DMS153 (cell line): ENCODE data around the gene PCK1.

Source experiments
- DNase-seq: peaks from one replicate; lab custom pipeline; 2025; lab: John Stamatoyannopoulos, UW

The PCK1 gene

GRCh38 chr20:57589728-57590484 is 29.0 kb downstream of the PCK1 start:
- no peak for DNase-seq

DNA sequence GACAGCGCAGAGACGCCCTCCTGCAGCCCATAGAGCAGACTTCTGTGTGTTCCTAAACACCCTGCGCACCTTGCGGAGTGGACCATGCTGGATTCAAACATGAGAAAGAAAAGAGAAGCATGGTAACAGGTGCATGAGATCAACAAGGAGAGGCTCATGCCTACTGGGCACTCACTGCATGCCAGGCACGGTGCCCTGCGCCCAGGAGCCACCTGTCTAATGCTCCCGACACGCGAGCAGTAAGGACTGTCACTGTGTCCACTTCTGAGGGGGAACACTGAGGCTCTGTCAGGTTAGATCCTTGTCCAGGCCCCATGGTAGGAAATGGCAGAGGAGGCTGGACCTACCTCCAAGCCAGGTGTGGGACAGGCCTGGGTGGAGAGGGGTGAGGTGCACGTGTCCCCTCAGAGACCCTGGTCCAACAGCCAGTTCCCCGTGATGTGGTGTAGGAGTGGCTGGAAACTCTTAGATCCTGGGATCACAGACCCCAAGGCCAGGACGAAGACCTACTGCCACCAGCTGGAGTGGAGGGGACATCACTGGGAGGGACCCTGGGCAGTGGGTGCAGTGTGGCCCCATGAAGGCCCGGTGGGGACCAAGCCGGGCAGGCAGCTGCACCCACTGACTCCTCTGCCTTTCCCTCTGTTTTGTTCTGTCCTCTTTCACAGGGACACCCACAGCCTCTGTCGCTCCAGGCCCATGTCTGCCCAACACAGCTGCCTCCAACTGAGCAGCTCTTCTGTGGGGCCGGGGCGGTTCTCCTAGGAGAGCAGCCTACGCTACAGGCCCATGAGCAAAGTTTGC is 29.8 kb downstream of the PCK1 start:
- DNase-seq, result no peak

GRCh38 chr20:57591289-57592229 is 30.6 kb downstream of the PCK1 start:
- DNase-seq, result no peak

DNA sequence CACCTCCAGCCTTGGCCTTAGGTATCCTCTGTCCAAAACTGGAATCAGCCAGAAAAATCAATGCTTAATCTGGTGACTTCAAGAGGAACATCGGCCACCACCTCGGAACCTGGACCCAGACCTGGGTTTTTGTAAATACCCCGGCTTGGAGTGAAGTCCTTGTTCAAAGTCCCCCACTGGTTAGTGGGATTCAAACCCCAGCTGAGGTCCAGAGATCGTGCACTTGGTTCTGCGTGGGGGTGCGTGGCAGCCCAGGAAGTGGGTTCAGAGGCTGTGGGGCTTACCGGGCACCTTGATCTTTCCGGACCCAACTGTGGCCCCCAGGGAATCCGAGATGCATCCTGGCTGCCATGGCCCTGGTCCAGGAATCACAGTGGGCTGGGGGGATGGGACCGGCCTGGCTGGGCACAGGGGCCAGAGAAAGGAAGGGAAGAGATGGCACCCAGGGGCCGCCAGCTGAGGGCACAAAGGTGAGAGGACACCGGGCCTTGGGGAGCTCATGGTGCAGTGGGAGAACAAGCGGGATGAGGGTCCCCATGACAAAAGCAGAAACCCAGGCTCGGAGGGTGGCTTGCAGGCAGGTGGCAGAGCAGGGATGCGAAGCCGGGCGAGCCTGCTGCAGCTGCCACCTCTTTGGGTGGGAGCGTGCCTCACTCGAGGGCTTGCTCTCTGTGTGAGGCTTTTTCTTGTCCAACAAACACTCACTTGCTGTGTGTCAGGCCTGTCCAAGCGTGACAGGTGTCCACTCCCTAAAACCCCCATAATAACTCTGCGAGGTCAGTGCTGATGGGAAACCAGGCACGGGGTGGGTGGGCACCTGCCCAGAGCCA is 31.6 kb downstream of the PCK1 start:
- DNase-seq, result no peak

GRCh38 chr20:57593134-57593886 is 32.4 kb downstream of the PCK1 start:
- DNase-seq, result no peak

DNA sequence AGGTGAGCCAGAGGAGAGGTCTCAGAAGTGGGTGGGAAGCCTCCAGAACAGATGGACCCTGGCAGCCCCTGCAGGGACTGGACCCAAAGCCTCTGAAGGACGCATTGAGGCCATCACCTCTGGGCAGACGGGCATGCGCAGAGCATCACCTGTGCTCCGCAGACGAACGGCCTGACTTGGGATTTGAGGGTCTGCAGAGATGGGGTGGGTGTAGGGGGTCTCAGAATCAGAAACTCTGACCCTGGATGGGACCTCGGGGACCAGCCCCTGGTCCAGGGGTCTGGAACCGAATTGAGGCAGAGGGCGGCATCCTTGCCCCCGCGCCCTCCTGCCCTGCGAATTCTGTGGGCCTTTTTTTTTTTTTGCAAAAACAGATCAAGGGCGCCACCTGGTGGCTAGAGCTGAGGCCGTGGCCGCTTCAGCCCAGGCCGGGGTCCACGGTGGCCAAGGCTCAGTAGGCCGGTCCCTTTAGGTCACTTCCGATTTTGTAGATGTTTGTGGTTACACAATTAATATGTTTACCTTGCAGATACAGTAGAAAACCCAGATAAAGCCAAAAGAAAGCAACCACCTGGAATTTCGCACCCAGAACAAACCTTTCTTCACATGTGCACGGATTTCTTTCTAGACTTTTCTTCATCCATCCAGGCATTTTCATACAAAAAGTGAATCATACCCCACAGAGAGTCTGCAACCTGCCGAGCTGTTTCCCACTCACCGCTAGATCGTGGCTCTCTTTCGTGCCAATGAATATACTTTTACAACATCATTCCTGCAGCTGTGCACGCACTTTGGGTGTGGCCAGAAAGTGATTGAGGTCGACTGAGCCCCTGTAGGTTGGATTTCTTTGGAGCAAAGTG is 33.4 kb downstream of the PCK1 start:
- no peak for DNase-seq

DNA sequence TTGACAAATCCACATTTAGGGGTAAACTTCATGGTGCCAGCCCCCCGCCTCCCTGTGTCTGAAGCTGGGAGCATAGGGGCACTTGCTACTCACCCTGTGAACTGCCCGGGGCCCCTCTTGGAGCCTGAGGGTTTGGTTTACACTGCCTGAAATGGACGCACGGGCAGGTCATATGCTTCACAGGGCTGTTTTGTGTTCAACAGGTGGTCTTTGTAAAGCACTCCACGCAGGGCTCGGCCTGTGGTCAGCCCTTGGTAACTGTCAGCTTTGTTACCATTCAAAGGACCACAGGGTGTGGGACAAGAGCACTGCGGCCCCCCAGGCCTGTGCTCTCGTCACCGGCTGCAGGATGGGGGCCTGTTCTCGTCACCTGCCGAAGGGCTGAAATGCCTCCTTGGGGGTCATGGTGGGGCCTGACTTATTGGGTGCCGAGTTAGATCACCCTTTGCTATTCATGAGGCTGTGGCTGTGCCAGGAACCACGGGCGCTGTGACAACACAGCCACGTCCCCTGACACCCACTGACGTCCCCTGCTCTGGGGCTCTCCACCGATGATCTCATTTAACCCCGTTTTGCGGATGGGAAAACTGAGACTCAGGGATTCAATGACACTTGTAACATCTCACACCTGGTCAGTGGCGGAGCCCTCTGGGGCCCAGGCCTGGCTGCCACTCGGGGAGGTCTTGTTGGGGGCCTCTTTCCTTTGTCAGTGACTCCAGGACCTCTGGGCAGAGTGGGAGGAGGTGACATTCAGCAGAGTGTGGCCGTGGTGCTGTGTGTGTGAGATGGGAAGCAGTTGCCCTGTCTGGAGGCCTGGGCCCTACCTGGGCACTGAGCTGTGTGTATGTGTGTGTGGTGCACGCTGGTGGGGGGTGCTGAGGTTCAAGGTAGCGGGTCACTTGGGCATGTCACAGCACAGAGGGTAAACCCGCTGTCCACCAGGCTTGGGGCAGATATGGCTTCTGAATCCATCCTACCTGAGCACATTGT is 34.4 kb downstream of the PCK1 start:
- no peak for DNase-seq

DNA sequence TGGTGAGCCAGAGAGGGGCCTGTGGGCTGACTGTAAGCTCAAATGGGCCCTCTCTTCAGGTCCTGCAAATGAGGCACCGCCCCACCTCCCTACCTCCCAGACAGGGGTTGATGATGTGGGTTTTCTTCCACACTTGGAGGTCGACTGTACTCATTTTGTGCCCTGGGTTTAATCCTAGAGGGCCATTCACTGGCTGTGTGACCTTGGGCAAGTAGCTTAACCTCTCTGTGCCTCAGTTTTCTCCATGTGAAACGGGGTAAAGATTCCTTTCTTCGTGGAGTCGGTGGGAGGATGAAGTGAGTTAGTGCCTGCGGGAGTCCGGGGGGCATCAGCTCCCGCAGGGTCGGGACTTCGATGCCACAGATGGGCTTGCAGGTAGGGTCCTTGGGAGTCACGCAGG is 35.4 kb downstream of the PCK1 start:
- no peak for DNase-seq

DNA sequence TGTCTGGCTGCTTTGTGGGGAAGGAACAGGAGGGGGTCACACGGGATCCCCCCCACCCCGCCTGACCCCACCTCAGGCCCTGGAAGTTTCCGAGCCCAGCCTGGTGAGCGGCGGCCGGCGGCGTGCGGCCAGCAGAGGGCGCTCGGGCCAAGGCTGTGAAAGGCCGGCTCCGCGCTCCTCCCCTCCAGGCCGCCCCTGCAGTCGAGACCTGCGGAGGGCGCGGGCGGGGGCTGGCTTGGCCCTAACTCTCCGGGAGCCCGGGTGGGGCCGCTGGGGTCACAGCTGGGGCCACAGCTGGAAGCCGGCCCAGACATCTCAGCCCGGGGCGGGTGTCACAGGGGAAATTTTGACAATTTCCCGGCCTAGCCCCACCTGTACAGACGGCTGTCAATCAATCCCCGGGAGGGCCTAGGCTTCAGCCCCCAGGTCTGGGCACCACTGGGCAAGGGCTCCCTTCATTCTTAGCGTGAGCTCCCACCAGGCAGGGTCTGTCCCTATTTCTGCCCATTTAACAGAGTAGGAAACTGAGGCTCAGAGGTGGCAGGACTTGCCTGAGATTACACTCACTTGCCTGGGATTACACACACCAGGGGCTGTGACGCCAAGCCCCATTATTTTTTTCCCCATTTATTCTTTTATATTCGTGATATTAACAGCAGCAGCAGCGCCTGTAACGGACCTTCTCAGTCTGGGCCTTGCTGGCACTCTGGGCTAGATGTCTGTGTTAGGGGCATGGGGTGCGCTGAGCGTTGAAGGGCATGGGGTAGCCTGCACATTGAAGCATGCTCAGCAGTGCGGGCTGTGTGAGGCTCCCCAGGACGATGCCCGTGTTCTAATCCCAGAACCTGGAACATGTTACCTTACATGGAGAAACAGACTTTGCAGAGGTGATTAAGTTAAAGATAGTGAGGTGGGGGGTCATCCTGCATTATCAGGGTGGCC is 36.4 kb downstream of the PCK1 start:
- DNase-seq, result no peak

- DNase-seq, result no peak
Observed at GRCh38 chr20:57598060-57598459, 37.1 kb downstream of the PCK1 start.

- DNase-seq, result no peak
Observed at GRCh38 chr20:57598491-57598890, 37.6 kb downstream of the PCK1 start.

DNA sequence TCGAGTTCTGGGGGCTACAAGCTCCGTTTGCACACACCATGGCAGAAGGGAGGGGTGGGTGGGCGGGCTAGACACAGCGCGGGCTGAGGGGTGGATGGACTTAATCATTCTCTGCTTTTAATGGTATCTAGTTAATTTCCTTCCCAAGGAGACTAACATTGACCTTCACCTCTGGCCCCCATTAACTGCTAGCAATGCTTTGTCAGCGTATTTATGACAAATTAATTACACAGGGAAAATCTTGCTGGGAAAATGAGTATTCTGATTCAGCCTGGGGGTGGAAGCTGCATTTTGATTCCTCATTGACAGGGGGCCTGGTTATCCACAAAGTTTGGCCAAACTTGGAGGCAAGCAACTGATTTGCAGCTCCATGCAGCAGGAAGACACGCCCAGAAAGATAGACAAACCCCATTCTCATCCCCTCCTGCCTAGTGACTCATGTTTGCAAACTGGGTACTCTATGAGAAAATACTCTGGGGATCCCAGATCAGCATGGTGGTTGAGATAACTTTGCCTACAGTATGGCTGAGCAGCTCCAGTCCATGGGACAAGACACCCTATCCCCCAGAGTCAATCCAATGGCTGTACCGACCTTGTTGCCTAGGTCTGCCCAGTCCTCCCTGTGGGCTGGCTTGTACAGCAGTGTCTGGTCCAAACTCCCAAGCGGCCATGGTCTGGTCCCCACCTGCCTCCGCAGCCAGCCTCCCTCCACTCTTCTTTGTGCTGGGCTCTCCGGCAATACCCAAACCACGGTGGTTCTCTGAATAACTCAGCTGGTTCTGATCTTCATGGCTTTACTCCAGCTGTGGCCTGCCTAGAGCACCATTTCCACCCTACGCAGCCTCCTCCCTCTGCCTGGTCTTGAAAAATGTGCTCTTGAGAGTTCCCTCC is 39.7 kb downstream of the PCK1 start:
- DNase-seq, result no peak

GRCh38 chr20:57601211-57601570 is 40.3 kb downstream of the PCK1 start:
- DNase-seq, result no peak

DNA sequence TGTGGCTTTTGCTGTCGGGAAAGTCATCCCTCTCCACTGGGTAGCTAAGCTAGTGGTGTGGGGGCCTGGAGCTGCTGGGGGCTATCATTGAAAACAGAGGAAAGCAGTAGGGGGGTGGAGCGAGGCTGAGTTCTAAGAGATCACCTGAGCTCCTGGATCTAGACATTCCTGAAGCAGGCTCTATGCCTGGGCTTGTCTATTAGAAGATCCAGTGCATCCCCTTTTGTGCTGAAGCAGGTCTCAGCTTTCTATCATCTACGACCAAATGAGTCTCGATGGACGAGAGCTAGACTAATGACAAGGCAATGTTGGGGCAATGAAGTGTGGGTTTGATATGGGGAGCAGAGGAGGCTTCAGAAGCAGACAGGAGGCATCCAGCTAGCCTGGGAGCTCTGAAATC is 40.8 kb downstream of the PCK1 start:
- no peak for DNase-seq

DNA sequence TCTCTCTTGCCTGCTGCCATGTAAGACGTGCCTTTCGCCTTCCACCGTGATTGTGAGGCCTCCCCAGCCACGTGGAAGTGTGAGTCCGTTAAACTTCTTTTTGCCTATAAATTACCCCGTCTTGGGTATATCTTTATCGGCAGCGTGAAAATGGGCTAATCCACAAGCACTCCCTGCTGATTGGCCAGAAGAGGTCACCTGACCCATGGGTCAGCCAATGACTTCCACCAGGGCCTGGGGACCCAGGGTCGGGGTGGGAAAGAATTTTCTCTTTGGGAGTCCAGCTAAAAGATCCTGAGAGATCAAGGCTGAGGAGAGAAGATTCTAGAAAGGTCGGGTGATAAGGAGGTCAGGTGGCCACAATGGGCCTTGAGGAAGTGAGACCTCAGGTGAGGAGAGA is 42.2 kb downstream of the PCK1 start:
- DNase-seq, result no peak

- no peak for DNase-seq
Observed at GRCh38 chr20:57605045-57605444, 44.1 kb downstream of the PCK1 start.
